Measurements from ENCODE around the gene DDX39A.

DNA sequence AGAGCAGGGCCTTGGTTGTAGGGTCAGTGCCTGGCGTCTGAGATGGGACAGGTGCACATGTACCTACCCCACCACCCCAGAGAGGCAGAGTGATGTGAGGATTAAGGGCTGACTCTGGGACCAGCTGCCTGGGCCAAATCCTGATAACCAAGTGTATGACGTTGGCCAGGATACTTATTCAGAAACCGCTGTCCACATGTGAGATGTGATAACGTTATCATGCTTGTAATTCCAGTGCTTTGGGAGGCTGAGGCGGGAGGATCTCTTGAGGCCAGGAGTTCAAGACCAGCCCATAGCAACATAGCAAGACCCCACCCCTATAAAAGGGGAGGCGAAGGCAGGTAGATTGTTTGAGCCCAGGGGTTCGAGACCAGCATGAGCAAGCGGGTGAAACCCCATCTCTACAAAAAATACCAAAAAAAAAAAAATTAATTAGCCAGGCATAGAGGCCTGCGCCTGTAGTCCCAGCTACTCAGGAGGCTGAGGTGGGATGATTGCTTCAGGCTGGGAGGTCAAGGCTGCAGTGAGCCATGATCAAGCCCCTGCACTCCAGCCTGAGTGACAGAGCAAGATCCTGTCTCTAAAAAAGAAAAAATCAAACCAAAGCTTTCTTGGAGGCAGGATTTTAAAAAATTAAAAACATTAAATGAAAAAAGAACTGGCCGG is 27.9 kb downstream of the DDX39A start:
- TF ChIP-seq EP300 (conservative IDR thresholded peaks at IDR 0.05; ENCODE audit: poor library complexity, severe bottlenecking) = no peak
- TF ChIP-seq, protein P1, sequence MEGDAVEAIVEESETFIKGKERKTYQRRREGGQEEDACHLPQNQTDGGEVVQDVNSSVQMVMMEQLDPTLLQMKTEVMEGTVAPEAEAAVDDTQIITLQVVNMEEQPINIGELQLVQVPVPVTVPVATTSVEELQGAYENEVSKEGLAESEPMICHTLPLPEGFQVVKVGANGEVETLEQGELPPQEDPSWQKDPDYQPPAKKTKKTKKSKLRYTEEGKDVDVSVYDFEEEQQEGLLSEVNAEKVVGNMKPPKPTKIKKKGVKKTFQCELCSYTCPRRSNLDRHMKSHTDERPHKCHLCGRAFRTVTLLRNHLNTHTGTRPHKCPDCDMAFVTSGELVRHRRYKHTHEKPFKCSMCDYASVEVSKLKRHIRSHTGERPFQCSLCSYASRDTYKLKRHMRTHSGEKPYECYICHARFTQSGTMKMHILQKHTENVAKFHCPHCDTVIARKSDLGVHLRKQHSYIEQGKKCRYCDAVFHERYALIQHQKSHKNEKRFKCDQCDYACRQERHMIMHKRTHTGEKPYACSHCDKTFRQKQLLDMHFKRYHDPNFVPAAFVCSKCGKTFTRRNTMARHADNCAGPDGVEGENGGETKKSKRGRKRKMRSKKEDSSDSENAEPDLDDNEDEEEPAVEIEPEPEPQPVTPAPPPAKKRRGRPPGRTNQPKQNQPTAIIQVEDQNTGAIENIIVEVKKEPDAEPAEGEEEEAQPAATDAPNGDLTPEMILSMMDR (IDR thresholded peaks at IDR 0.05; ENCODE audit: poor library complexity, severe bottlenecking) = no peak
- TF ChIP-seq RAD21 (conservative IDR thresholded peaks at IDR 0.05) = no peak
- no peak for TF ChIP-seq SMC3 (conservative IDR thresholded peaks at IDR 0.05; ENCODE audit: poor library complexity)
